ENCODE data around the gene CDKL2.

CDKL2 gene

GRCh38 chr4:75630174-75630936 lies at the start of gene CDKL2:
Gene CDKL2, minus strand, starts transcription at chr4:75630528. Its CDS starts 4,540 bp downstream, at chr4:75625988.
- H3K36me3 ChIP-seq (replicated peaks): no peaks in the 10 kb centered on the region
- peak within 1 kb of the TSS; percentile 86 for H3K4me3 ChIP-seq (ENCODE audit: low read depth, low read length)
- in situ Hi-C loops (cut with HindIII; ENCODE audit: low pct_ligation_motif_present, low sequenced_read_pairs): no loop called here
- no peak for TF ChIP-seq CTCF (IDR thresholded peaks at IDR 0.05; ENCODE audit: low read depth, low read length, missing control alignments)
- H3K27me3 ChIP-seq (replicated peaks): no peaks in the 10 kb centered on the region
- DNase-seq: peak; percentile 52
- H3K27ac ChIP-seq: no peak within 1 kb of the TSS

- TF ChIP-seq CTCF (IDR thresholded peaks at IDR 0.05; ENCODE audit: low read depth, low read length, missing control alignments): no peak
- Histone ChIP-seq H3K36me3 (replicated peaks) (no peaks in the 10 kb centered on the region), H3K27me3 (replicated peaks) (no peaks in the 10 kb centered on the region), H3K4me3 (ENCODE audit: low read depth, low read length) (no peak overlapping the region), H3K27ac (no peak overlapping the region)
- in situ Hi-C loops (cut with HindIII; ENCODE audit: low pct_ligation_motif_present, low sequenced_read_pairs): no loop called here
- DNase-seq: no peak
Measured at GRCh38 chr4:75678965-75679364, 48.6 kb upstream of the CDKL2 start.

- Histone ChIP-seq H3K4me3 (ENCODE audit: low read depth, low read length) (no peak overlapping the region), H3K27me3 (replicated peaks) (no peaks in the 10 kb centered on the region), H3K36me3 (replicated peaks) (no peaks in the 10 kb centered on the region), H3K27ac (no peak overlapping the region)
- in situ Hi-C loops (cut with HindIII; ENCODE audit: low pct_ligation_motif_present, low sequenced_read_pairs): no loop called here
- no peak for TF ChIP-seq CTCF (IDR thresholded peaks at IDR 0.05; ENCODE audit: low read depth, low read length, missing control alignments)
- no peak for DNase-seq
Measured at GRCh38 chr4:75678473-75678872, 48.1 kb upstream of the CDKL2 start.

- Histone ChIP-seq H3K27me3 (replicated peaks) (no peaks in the 10 kb centered on the region), H3K27ac (no peak overlapping the region), H3K36me3 (replicated peaks) (no peaks in the 10 kb centered on the region), H3K4me3 (ENCODE audit: low read depth, low read length) (no peak overlapping the region)
- in situ Hi-C loops (cut with HindIII; ENCODE audit: low pct_ligation_motif_present, low sequenced_read_pairs): no loop called here
- TF ChIP-seq CTCF (IDR thresholded peaks at IDR 0.05; ENCODE audit: low read depth, low read length, missing control alignments): no peak
- DNase-seq: no peak
Measured at GRCh38 chr4:75675004-75675531, 44.7 kb upstream of the CDKL2 start.

- Histone ChIP-seq H3K36me3 (replicated peaks) (no peaks in the 10 kb centered on the region), H3K27ac (peak overlapping the region; percentile 83), H3K4me3 (ENCODE audit: low read depth, low read length) (peak overlapping the region; percentile 99), H3K27me3 (replicated peaks) (no peaks in the 10 kb centered on the region)
- in situ Hi-C loops (cut with HindIII; ENCODE audit: low pct_ligation_motif_present, low sequenced_read_pairs): no loop called here
- TF ChIP-seq CTCF (IDR thresholded peaks at IDR 0.05; ENCODE audit: low read depth, low read length, missing control alignments): no peak
- DNase-seq: peak; percentile 14
Measured at GRCh38 chr4:75673959-75674328, 43.6 kb upstream of the CDKL2 start.
